Neural crest cell (in vitro differentiated cells): ENCODE data around the gene PRXL2A. TPM values are rescaled to one million over a fixed set of nuclear protein-coding genes. Genes with fewer than 3 reads are reported as not detected.

Experiments
- DNase-seq: peaks from one replicate; pipeline ENCODE4 v3.0.0; 2021; ENCODE audit warnings: low read depth, mixed read lengths, low spot score
- H3K27ac Mint-ChIP-seq: one replicate; pipeline ENCODE4 v1.8.0; 2021; ENCODE audit warnings: mild to moderate bottlenecking, mixed read lengths; ENCODE audit not compliant: unreplicated experiment
- H3K27me3 Mint-ChIP-seq: 2 replicates; pipeline ENCODE4 v1.8.0; 2021; ENCODE audit warnings: low read depth, mild to moderate bottlenecking, mixed read lengths
- H3K36me3 Mint-ChIP-seq: 2 replicates; pipeline ENCODE4 v1.8.0; 2021; ENCODE audit warnings: low read depth, mild to moderate bottlenecking, mixed read lengths
- H3K4me1 Mint-ChIP-seq: 2 replicates; pipeline ENCODE4 v1.8.0; 2021; ENCODE audit warnings: mixed read lengths
- H3K4me3 Mint-ChIP-seq: one replicate; pipeline ENCODE4 v1.8.0; 2021; ENCODE audit warnings: mild to moderate bottlenecking, mixed read lengths
- H3K9me3 Mint-ChIP-seq: 2 replicates; pipeline ENCODE4 v1.8.0; 2021; ENCODE audit warnings: mixed read lengths
- CTCF ChIP-seq: fragments of 200-600 bp; sonication (generic); conservative IDR thresholded peaks from 2 replicates; pipeline ENCODE4 v1.5.0; 2021; ENCODE audit warnings: antibody characterized with exemption, mild to moderate bottlenecking
- total RNA-seq: library from RNA; stranded (reverse); gene quantifications from 2 replicates; pipeline ENCODE4 v1.2.1, GENCODE V29; 2021

Gene PRXL2A
- total RNA-seq, 1 donor from 2014 or later, result 161 TPM

DNA sequence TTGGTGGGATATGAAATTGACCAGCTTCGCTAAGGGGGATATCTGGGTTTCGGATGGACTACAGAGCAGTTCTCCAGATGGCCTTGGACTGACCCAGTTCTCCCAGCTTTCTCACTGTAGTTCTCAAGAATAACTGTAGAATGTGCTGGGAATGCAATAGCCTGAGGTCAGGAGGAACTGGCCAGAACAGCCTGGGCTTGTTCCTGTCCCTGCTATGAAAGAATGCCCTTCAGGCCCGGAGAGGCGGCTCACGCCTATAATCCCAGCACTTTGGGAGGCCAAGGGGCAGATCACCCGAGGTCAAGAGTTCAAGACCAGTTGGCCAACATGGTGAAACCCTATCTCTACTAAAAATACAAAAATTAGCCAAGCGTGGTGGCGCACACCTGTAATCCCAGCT lies 33.5 kb downstream of the PRXL2A start:
- TF ChIP-seq CTCF, result no peak
- Mint-ChIP-seq H3K36me3 (no peaks in the 10 kb centered on the region), H3K9me3 (no peaks in the 10 kb centered on the region), H3K27me3 (no peaks in the 10 kb centered on the region), H3K27ac (no peak overlapping the region), H3K4me1 (peaks cover 24% of the 10 kb centered on the region), H3K4me3 (no peak overlapping the region)
- no peak for DNase-seq

DNA sequence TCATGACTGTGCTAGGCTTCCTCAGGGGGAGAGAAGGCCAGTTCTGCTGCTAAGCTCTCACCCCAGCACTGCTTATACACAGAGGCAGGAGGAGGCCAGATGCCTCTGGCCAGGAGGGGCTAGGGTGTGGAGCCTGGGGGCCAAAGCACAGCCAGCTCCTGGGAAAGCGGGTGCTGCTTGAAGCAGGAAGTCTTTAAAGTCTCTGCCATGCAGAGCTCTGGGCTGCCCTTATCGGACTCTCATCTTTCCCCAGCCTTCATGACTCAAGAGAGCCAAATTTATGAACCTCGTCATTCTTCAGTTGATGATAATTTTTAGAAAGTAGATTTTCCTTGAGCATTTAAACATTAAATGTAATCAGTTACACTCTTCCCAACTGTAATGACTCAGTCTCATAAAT lies 34.5 kb downstream of the PRXL2A start:
- Mint-ChIP-seq H3K4me3 (no peak overlapping the region), H3K9me3 (no peaks in the 10 kb centered on the region), H3K27me3 (no peaks in the 10 kb centered on the region), H3K36me3 (no peaks in the 10 kb centered on the region), H3K4me1 (peaks cover 30% of the 10 kb centered on the region), H3K27ac (no peak overlapping the region)
- DNase-seq, result no peak
- TF ChIP-seq CTCF, result no peak

DNA sequence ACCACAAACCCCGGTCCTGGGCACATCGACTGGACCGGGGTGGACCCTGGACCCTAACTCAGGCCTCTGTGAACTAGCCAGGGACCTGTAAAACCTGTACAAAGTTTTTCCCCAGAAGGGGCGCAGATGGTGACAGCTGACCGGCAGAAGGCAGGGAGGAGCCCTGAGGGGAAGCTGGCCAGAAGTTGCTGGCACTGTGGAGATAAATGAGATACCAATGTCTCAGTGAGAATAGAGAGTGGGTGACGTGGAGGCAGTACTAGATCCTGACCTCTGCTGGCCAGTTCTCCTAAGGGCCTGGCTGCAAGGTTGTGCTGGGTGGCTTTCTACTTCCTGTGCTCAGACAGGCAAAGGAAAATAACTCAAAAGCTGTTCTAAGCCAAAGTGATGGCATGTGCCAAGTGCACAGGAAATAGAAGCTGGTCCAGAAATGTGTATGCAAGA lies 35.2 kb downstream of the PRXL2A start:
- no peak for DNase-seq
- peak overlapping the region; percentile 37 for H3K4me3 Mint-ChIP-seq
- peaks cover 36% of the 10 kb centered on the region for H3K4me1 Mint-ChIP-seq
- TF ChIP-seq CTCF, result peak; percentile 39
- no peaks in the 10 kb centered on the region for H3K9me3 Mint-ChIP-seq
- no peaks in the 10 kb centered on the region for H3K36me3 Mint-ChIP-seq
- H3K27me3 Mint-ChIP-seq, result no peaks in the 10 kb centered on the region
- peak overlapping the region; percentile 47 for H3K27ac Mint-ChIP-seq

- no peaks in the 10 kb centered on the region for H3K36me3 Mint-ChIP-seq
- no peak for TF ChIP-seq CTCF
- DNase-seq, result no peak
- H3K4me1 Mint-ChIP-seq, result peaks cover 38% of the 10 kb centered on the region
- peak overlapping the region; percentile 7 for H3K4me3 Mint-ChIP-seq
- peak overlapping the region; percentile 59 for H3K27ac Mint-ChIP-seq
- H3K9me3 Mint-ChIP-seq, result no peaks in the 10 kb centered on the region
- no peaks in the 10 kb centered on the region for H3K27me3 Mint-ChIP-seq
Observed at GRCh38 chr10:80444124-80444523, 35.8 kb downstream of the PRXL2A start.

DNA sequence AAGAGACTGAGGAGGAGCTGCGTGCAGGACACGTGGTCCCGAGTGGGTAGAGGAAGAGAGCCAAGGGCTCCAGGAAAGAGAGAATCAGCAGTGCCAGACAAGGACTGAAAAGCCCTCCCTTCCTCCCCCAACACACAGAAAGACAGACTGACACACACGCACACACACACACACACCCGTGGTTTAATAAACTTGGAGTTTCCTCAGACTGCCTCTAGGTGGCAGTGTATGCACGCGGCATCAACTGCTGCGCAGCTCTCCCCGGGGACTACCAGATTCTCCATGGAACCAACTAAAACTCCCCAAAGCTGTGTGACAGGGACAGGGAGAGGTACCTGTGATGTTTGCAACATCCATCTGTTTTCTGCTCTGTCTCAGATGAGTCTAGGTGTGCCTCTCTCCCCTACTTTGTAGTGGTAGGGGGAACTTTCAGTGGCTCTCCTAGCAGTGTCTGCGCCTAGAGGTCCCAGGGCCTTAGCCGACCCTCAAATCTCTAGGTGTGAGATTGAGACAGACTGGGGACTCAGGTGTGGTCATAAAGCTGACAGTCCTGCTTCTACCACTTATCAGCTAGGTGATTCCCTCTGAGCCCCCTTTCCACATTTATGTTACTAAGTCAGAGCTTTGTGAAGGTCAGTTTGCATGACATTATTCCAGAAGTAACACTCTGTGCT lies 36.4 kb downstream of the PRXL2A start:
- H3K27ac Mint-ChIP-seq, result peak overlapping the region; percentile 59
- H3K27me3 Mint-ChIP-seq, result no peaks in the 10 kb centered on the region
- TF ChIP-seq CTCF, result peak; percentile 67
- no peaks in the 10 kb centered on the region for H3K9me3 Mint-ChIP-seq
- H3K36me3 Mint-ChIP-seq, result no peaks in the 10 kb centered on the region
- peak overlapping the region; percentile 7 for H3K4me3 Mint-ChIP-seq
- H3K4me1 Mint-ChIP-seq, result peaks cover 42% of the 10 kb centered on the region
- DNase-seq, result no peak
